Measurements from ENCODE around the gene P4HB. TPM values are rescaled to one million over a fixed set of nuclear protein-coding genes. Genes with fewer than 3 reads are reported as not detected.

Gene P4HB
- total RNA-seq, 2 experiments from 2014 or later, result 223 to 233 TPM

DNA sequence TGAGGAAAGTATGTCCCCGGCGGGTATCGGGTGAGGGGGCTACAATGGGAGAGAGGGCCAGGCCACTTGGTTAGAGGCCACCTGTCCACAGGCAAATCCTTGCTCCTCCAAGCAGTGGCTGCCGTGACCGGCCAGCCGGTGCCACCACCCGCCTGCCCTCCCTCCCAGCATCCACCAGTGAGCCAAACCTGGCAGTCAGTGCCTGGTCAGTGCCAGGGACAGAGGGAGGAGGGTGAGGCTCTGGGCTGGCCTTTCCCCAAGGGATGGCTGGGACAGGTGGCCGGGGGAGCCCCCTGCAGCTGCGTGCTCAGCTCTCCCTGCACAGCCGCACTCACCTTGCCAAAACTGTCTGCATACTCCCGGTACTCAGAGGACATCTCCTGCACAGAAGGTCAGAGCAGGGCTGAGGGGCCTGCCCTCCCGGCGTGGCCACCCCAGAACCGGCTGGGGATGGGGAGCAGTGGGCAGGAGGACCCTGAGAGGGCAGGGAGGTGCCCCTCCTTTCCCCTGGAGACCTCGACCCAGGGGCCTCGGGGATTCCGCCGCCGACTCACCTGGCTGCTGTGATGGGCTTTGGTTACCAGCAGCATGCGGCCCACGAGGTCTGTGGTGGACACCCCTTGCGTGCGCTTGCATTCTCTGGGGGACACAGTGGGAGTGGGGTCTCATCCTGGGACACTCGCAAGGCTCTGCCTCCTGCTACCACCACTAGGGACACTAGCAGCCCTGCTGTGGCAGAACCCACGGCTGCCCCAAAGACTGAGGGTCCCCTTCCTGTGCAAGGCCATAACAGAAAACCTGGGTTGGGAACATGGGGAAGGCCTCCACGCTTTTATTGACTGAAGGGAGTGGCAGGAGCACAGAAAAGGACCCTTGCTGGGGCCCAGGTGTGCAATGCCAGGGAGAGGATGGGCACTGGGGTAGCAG, 47.1 kb upstream of the P4HB start:
- intact Hi-C loops (cut with DNase I, micrococcal nuclease), result no loop called here
- H3K27ac Mint-ChIP-seq, result no peak overlapping the region
- H3K4me3 ChIP-seq (ENCODE audit: low read length), result no peak overlapping the region
- H3K4me1 ChIP-seq (ENCODE audit: insufficient read depth, low read length), result peaks cover 27% of the 10 kb centered on the region
- H3K36me3 ChIP-seq (ENCODE audit: insufficient read depth, low read length), result peaks cover 29% of the 10 kb centered on the region
- ChIA-PET CTCF (no interaction called here), POLR2A (no interaction called here)
- ATAC-seq (ENCODE audit: poor library complexity) (no peak), DNase-seq (no peak)
- no peaks in the 10 kb centered on the region for H3K27me3 Mint-ChIP-seq
- H3K4me3 Mint-ChIP-seq, result no peak overlapping the region
- H3K9me3 ChIP-seq (ENCODE audit: control insufficient read depth in 1 of 2, insufficient read depth in 1 of 2, low read length in 2 of 2), result no peaks in the 10 kb centered on the region
- peaks cover 4% of the 10 kb centered on the region for H3K4me1 Mint-ChIP-seq (ENCODE audit: low read depth)
- no peaks in the 10 kb centered on the region for H3K27me3 ChIP-seq (ENCODE audit: control insufficient read depth in 1 of 2, insufficient read depth in 2 of 2, low read length in 2 of 2)
- no peak overlapping the region for H3K27ac ChIP-seq (ENCODE audit: low read depth in 1 of 2, low read length in 2 of 2)
- TF ChIP-seq, protein P1, sequence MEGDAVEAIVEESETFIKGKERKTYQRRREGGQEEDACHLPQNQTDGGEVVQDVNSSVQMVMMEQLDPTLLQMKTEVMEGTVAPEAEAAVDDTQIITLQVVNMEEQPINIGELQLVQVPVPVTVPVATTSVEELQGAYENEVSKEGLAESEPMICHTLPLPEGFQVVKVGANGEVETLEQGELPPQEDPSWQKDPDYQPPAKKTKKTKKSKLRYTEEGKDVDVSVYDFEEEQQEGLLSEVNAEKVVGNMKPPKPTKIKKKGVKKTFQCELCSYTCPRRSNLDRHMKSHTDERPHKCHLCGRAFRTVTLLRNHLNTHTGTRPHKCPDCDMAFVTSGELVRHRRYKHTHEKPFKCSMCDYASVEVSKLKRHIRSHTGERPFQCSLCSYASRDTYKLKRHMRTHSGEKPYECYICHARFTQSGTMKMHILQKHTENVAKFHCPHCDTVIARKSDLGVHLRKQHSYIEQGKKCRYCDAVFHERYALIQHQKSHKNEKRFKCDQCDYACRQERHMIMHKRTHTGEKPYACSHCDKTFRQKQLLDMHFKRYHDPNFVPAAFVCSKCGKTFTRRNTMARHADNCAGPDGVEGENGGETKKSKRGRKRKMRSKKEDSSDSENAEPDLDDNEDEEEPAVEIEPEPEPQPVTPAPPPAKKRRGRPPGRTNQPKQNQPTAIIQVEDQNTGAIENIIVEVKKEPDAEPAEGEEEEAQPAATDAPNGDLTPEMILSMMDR (IDR thresholded peaks at IDR 0.05), result no peak
- H3K9me3 Mint-ChIP-seq, result no peaks in the 10 kb centered on the region
- peaks cover 18% of the 10 kb centered on the region for H3K36me3 Mint-ChIP-seq (ENCODE audit: low read depth)

GRCh38 chr17:81906476-81907218, 46.3 kb upstream of the P4HB start:
- H3K4me1 ChIP-seq (ENCODE audit: insufficient read depth, low read length), result peaks cover 27% of the 10 kb centered on the region
- TF ChIP-seq, protein P1 (IDR thresholded peaks at IDR 0.05), result no peak
- peaks cover 21% of the 10 kb centered on the region for H3K36me3 ChIP-seq (ENCODE audit: insufficient read depth, low read length)
- peaks cover 2% of the 10 kb centered on the region in 2 experiments for H3K27me3 ChIP-seq (ENCODE audit: control insufficient read depth in 1 of 2, insufficient read depth in 2 of 2, low read length in 2 of 2)
- no peak for DNase-seq
- ChIA-PET CTCF (no interaction called here), POLR2A (no interaction called here)
- H3K9me3 ChIP-seq (ENCODE audit: control insufficient read depth in 1 of 2, insufficient read depth in 1 of 2, low read length in 2 of 2), result peaks cover 0 to 1% of the 10 kb centered on the region in 2 experiments
- H3K9me3 Mint-ChIP-seq, result no peaks in the 10 kb centered on the region
- no peak overlapping the region for H3K27ac Mint-ChIP-seq
- H3K27me3 Mint-ChIP-seq, result no peaks in the 10 kb centered on the region
- no peak overlapping the region for H3K4me3 ChIP-seq (ENCODE audit: low read length)
- peaks cover 12% of the 10 kb centered on the region for H3K36me3 Mint-ChIP-seq (ENCODE audit: low read depth)
- peaks cover 4% of the 10 kb centered on the region for H3K4me1 Mint-ChIP-seq (ENCODE audit: low read depth)
- peak overlapping the region; percentile 20 for H3K4me3 Mint-ChIP-seq
- no peak overlapping the region for H3K27ac ChIP-seq (ENCODE audit: low read depth in 1 of 2, low read length in 2 of 2)
- ATAC-seq (ENCODE audit: poor library complexity), result no peak
- intact Hi-C loops (cut with DNase I, micrococcal nuclease), result no loop called here

DNA sequence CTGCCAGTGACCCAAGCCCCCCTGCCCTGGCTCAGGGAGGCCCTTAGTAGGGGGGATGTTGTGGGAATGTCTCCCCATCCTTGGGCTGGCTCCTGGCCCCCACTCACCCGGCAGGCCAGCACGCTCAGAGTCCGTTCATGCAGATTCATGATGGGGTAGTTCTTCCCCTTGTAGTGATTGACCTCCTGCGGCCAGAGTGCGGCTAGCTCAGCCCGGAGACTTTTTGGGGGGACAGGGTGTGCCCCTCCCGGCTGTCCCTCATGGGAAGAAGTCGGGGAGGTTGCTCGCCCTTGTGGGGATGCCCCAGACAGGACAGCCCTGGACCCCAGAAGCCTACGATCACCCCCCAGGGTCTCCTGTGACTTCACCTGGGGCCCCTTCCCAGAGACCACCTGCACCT, 45.7 kb upstream of the P4HB start:
- ATAC-seq (ENCODE audit: poor library complexity), result no peak
- Mint-ChIP-seq H3K36me3 (ENCODE audit: low read depth) (peaks cover 13% of the 10 kb centered on the region), H3K4me3 (no peak overlapping the region), H3K9me3 (no peaks in the 10 kb centered on the region), H3K27ac (no peak overlapping the region), H3K4me1 (ENCODE audit: low read depth) (peaks cover 8% of the 10 kb centered on the region), H3K27me3 (peaks cover 4% of the 10 kb centered on the region)
- peaks cover 0 to 5% of the 10 kb centered on the region in 2 experiments for H3K9me3 ChIP-seq (ENCODE audit: control insufficient read depth in 1 of 2, insufficient read depth in 1 of 2, low read length in 2 of 2)
- H3K27me3 ChIP-seq (ENCODE audit: control insufficient read depth in 1 of 2, insufficient read depth in 2 of 2, low read length in 2 of 2), result peaks cover 7 to 8% of the 10 kb centered on the region in 2 experiments
- ChIA-PET CTCF (no interaction called here), POLR2A (no interaction called here)
- H3K4me3 ChIP-seq (ENCODE audit: low read length), result no peak overlapping the region
- intact Hi-C loops (cut with DNase I, micrococcal nuclease), result no loop called here
- TF ChIP-seq, protein P1 (IDR thresholded peaks at IDR 0.05), result no peak
- DNase-seq, result no peak
- H3K27ac ChIP-seq (ENCODE audit: low read depth in 1 of 2, low read length in 2 of 2), result no peak overlapping the region
- peaks cover 21% of the 10 kb centered on the region for H3K36me3 ChIP-seq (ENCODE audit: insufficient read depth, low read length)
- peaks cover 30% of the 10 kb centered on the region for H3K4me1 ChIP-seq (ENCODE audit: insufficient read depth, low read length)

All from CD4-positive, alpha-beta T cell (primary cell).